GM23338 (cell line): Measurements from ENCODE around the gene NAP1L2. TPM values are rescaled to one million over a fixed set of nuclear protein-coding genes. Genes with fewer than 3 reads are reported as not detected.

ENCODE experiments used
- ATAC-seq: fragments of 200-7000 bp; cut with Tn5 transposase; 3 replicates; pipeline ENCODE4 v1.9.1; 2020
- DNase-seq: peaks from one replicate; pipeline ENCODE4 v3.0.0-alpha.2; 2015; ENCODE audit warnings: low spot score
- H2AFZ ChIP-seq: fragments of 200-600 bp; sonication (generic); 2 replicates; pipeline ENCODE4 v1.8.0; 2016; ENCODE audit warnings: antibody characterized with exemption, mild to moderate bottlenecking, moderate library complexity
- H3F3A ChIP-seq: fragments of 200-600 bp; sonication (generic); replicated peaks from 2 replicates; pipeline ENCODE4 v1.8.0; 2017; ENCODE audit warnings: antibody characterized with exemption, mixed run types, low read depth
- H3K27ac ChIP-seq: fragments of 200-600 bp; sonication (generic); 2 replicates; pipeline ENCODE4 v1.6.1; 2016; ENCODE audit warnings: low read depth
- H3K27me3 ChIP-seq: fragments of 200-600 bp; sonication (generic); 2 replicates; pipeline ENCODE4 v1.8.0; 2016; ENCODE audit warnings: mild to moderate bottlenecking, mixed run types, moderate library complexity; ENCODE audit not compliant: insufficient read depth
- H3K36me3 ChIP-seq: fragments of 200-600 bp; sonication (generic); 2 replicates; pipeline ENCODE4 v1.8.0; 2016; ENCODE audit warnings: mild to moderate bottlenecking; ENCODE audit not compliant: insufficient read depth
- H3K4me1 ChIP-seq: fragments of 200-600 bp; sonication (generic); 2 replicates; pipeline ENCODE4 v1.8.0; 2016; ENCODE audit warnings: mild to moderate bottlenecking, moderate library complexity; ENCODE audit not compliant: insufficient read depth
- H3K4me2 ChIP-seq: fragments of 200-600 bp; sonication (generic); 2 replicates; pipeline ENCODE4 v1.7.1; 2017; ENCODE audit warnings: mixed run types
- H3K4me3 ChIP-seq: fragments of 200-600 bp; sonication (generic); 2 replicates; pipeline ENCODE4 v1.6.1; 2016; ENCODE audit warnings: mixed run types
- H3K79me2 ChIP-seq: fragments of 200-600 bp; sonication (generic); replicated peaks from 2 replicates; pipeline ENCODE4 v1.8.0; 2017; ENCODE audit warnings: mild to moderate bottlenecking; ENCODE audit not compliant: insufficient read depth
- H3K9me2 ChIP-seq: fragments of 200-600 bp; sonication (generic); 2 replicates; pipeline ENCODE4 v1.8.0; 2017; ENCODE audit not compliant: insufficient read depth
- H4K20me1 ChIP-seq: fragments of 200-600 bp; sonication (generic); replicated peaks from 2 replicates; pipeline ENCODE4 v1.8.0; 2017; ENCODE audit warnings: mild to moderate bottlenecking; ENCODE audit not compliant: insufficient read depth
- H3K27ac Mint-ChIP-seq: 2 replicates; pipeline ENCODE4 v1.8.0; 2020; ENCODE audit warnings: inconsistent platforms, mild to moderate bottlenecking, moderate library complexity, mixed read lengths
- H3K27me3 Mint-ChIP-seq: 3 replicates; pipeline ENCODE4 v1.8.0; 2022; ENCODE audit warnings: low read depth, mild to moderate bottlenecking, moderate library complexity, mixed read lengths, inconsistent platforms; ENCODE audit not compliant: insufficient read depth, poor library complexity
- H3K36me3 Mint-ChIP-seq: 3 replicates; pipeline ENCODE4 v1.8.0; 2021; ENCODE audit warnings: low read depth, mild to moderate bottlenecking, inconsistent platforms, moderate library complexity, mixed read lengths
- H3K4me1 Mint-ChIP-seq: 3 replicates; pipeline ENCODE4 v1.8.0; 2020; ENCODE audit warnings: mild to moderate bottlenecking, inconsistent platforms, mixed read lengths
- H3K4me3 Mint-ChIP-seq: 3 replicates; pipeline ENCODE4 v1.8.0; 2021; ENCODE audit warnings: moderate library complexity, mild to moderate bottlenecking, inconsistent platforms, mixed read lengths
- H3K9me3 Mint-ChIP-seq: 3 replicates; pipeline ENCODE4 v1.8.0; 2020; ENCODE audit warnings: moderate library complexity, mild to moderate bottlenecking, inconsistent platforms, mixed read lengths
- CREB1 ChIP-seq: fragments of 250-450 bp; sonication (Bioruptor Pico); IDR thresholded peaks from 2 replicates; pipeline ENCODE4 v1.5.0; 2020; ENCODE audit warnings: low read depth, mild to moderate bottlenecking, moderate library complexity
- CTCF ChIP-seq, 2 experiments: fragments of 200-600 bp in 1 of 2; sonication (generic) in 1 of 2; conservative IDR thresholded peaks; 2 replicates each; pipeline versions ENCODE4 v1.5.1 to v1.6.1; 2016 to 2017; ENCODE audit warnings: antibody characterized with exemption in 2 of 2, low read depth in 2 of 2, mild to moderate bottlenecking in 2 of 2, moderate library complexity in 1 of 2
- REST ChIP-seq: IDR thresholded peaks from one replicate; pipeline ENCODE4 v1.6.1; 2018; ENCODE audit warnings: antibody characterized with exemption; ENCODE audit not compliant: unreplicated experiment
- ZNF114 ChIP-seq: fragments of 250-450 bp; sonication (Bioruptor Pico); IDR thresholded peaks from 2 replicates; pipeline ENCODE4 v1.5.0; 2020; ENCODE audit warnings: mild to moderate bottlenecking, moderate library complexity
- ZNF331 ChIP-seq: fragments of 250-450 bp; sonication (Bioruptor Pico); IDR thresholded peaks from 2 replicates; pipeline ENCODE4 v1.5.0; 2020; ENCODE audit warnings: low read depth, mild to moderate bottlenecking, moderate library complexity
- polyA plus RNA-seq: library from polyadenylated mRNA; unstranded; fragments of >200 nt; fragmentation: Nextera tagmentation; extraction: Ambion mirVana; gene quantifications from 2 replicates; pipeline ENCODE4 v1.2.1, GENCODE V29; 2016
- total RNA-seq: library from RNA; depleted of rRNA; stranded (reverse); fragments of >200 nt; shearing (Covaris generic); gene quantifications from 2 replicates; pipeline ENCODE4 v1.2.3, GENCODE V29; 2014

Gene NAP1L2
- total and polyA plus RNA-seq, 2 experiments from 2014 or later, result 11.4 to 16.2 TPM

- Histone ChIP-seq H3K4me2 (peak overlapping the region; percentile 65), H3K4me1 (peaks cover 13% of the 10 kb centered on the region; the same call in 1 of the 2 replicates), H3K9me2 (no peaks in the 10 kb centered on the region), H3K27ac (no peak overlapping the region), H4K20me1 (no peaks in the 10 kb centered on the region), H3K27me3 (no peaks in the 10 kb centered on the region), H3K79me2 (peaks cover 18% of the 10 kb centered on the region), H3K36me3 (no peaks in the 10 kb centered on the region), H2AFZ (0 out of 2 replicates have a peak overlapping the region, but pooled peaks have one; percentile 1), H3K4me3 (peak overlapping the region; percentile 74), H3F3A (no peaks in the 10 kb centered on the region)
- H3K4me3 Mint-ChIP-seq, result peak overlapping the region; percentile 98
- no peaks in the 10 kb centered on the region for H3K9me3 Mint-ChIP-seq
- peaks cover 7% of the 10 kb centered on the region; the same call in 2 of the 3 replicates for H3K4me1 Mint-ChIP-seq
- ATAC-seq (no peak), DNase-seq (peak; percentile 2)
- TF ChIP-seq REST (no peak), ZNF114 (CRISPR knock-in tag) (no peak), CREB1 (CRISPR knock-in tag) (no peak), CTCF (conservative IDR thresholded peaks at IDR 0.05; ENCODE audit: low read depth in 2 of 2) (no peak)
- H3K36me3 Mint-ChIP-seq, result peaks cover 4% of the 10 kb centered on the region; the same call in 1 of the 3 replicates
- H3K27ac Mint-ChIP-seq, result peak overlapping the region; percentile 93
- H3K27me3 Mint-ChIP-seq, result peaks cover 2% of the 10 kb centered on the region
These were observed 595 bp upstream of the NAP1L2 start for GRCh38 chrX:73215246-73215645.

GRCh38 chrX:73213734-73214425, 771 bp downstream of the NAP1L2 start:
- Histone ChIP-seq H3K4me1 (peaks cover 13% of the 10 kb centered on the region; the same call in 1 of the 2 replicates), H3F3A (no peaks in the 10 kb centered on the region), H3K27me3 (no peaks in the 10 kb centered on the region), H3K36me3 (no peaks in the 10 kb centered on the region), H3K4me3 (peak overlapping the region; percentile 74), H4K20me1 (no peaks in the 10 kb centered on the region), H3K9me2 (no peaks in the 10 kb centered on the region), H3K27ac (peak overlapping the region; percentile 56; the same call in 1 of the 2 replicates), H3K79me2 (peaks cover 18% of the 10 kb centered on the region), H3K4me2 (peak overlapping the region; percentile 65), H2AFZ (peak overlapping the region; percentile 49; the same call in 1 of the 2 replicates)
- no peak for TF ChIP-seq ZNF331 (CRISPR knock-in tag)
- Mint-ChIP-seq H3K9me3 (no peaks in the 10 kb centered on the region), H3K27me3 (peaks cover 2% of the 10 kb centered on the region), H3K4me3 (peak overlapping the region; percentile 98), H3K36me3 (peaks cover 4% of the 10 kb centered on the region; the same call in 1 of the 3 replicates), H3K27ac (peak overlapping the region; percentile 93), H3K4me1 (peaks cover 7% of the 10 kb centered on the region; the same call in 2 of the 3 replicates)
- no peak; the same call in 2 of the 3 replicates for ATAC-seq
- peak; percentile 5 for DNase-seq
